PFSK-1 (cell line): Measurements from ENCODE around the gene DPP6.

Source experiments
- POLR2AphosphoS5 ChIP-seq: IDR thresholded peaks from 2 replicates; pipeline ENCODE4 v1.6.1; 2012; ENCODE audit warnings: low read depth, mild to moderate bottlenecking, control low read depth, low read length, moderate library complexity
- SIN3A ChIP-seq: IDR thresholded peaks from 2 replicates; pipeline ENCODE4 v1.6.1; 2012; ENCODE audit warnings: mild to moderate bottlenecking, low read length, moderate library complexity, borderline replicate concordance; ENCODE audit not compliant: insufficient read depth
- TAF1 ChIP-seq: IDR thresholded peaks from 2 replicates; pipeline ENCODE4 v1.6.1; 2012; ENCODE audit warnings: low read length, control low read depth, borderline replicate concordance; ENCODE audit not compliant: insufficient read depth
- TF ChIP-seq, protein P1 (sequence below), 2 experiments: IDR thresholded peaks; 2 replicates each; pipeline versions ENCODE4 v1.6.1 to v1.8.0; 2011 to 2012; ENCODE audit warnings: low read depth in 2 of 2, low read length in 2 of 2, control low read depth in 1 of 2, inconsistent platforms in 1 of 2, mild to moderate bottlenecking in 1 of 2, moderate library complexity in 1 of 2; ENCODE audit not compliant: insufficient read depth in 1 of 2

DNA sequence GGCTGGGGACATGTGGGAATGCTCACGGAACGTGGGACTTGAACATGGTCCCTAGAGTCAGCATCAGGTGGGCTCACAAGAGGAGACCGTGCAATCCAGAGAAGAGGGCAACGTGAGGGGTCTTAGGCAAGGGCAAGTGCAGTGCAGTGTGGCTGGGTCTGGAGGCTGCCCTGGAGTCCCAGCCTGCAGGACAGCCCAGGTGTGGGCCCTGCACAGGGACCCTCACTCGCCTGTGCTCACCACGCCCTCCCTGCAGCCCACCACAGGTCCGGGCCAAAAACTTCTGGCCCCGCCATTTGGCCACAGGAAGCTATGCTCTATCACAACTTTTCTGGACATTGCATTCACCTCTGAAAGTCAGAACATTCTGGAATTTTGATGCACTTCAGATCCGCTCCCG lies 817.2 kb downstream of the DPP6 start:
- TF ChIP-seq POLR2AphosphoS5 (no peak), TAF1 (no peak), SIN3A (no peak)
- TF ChIP-seq, protein P1, sequence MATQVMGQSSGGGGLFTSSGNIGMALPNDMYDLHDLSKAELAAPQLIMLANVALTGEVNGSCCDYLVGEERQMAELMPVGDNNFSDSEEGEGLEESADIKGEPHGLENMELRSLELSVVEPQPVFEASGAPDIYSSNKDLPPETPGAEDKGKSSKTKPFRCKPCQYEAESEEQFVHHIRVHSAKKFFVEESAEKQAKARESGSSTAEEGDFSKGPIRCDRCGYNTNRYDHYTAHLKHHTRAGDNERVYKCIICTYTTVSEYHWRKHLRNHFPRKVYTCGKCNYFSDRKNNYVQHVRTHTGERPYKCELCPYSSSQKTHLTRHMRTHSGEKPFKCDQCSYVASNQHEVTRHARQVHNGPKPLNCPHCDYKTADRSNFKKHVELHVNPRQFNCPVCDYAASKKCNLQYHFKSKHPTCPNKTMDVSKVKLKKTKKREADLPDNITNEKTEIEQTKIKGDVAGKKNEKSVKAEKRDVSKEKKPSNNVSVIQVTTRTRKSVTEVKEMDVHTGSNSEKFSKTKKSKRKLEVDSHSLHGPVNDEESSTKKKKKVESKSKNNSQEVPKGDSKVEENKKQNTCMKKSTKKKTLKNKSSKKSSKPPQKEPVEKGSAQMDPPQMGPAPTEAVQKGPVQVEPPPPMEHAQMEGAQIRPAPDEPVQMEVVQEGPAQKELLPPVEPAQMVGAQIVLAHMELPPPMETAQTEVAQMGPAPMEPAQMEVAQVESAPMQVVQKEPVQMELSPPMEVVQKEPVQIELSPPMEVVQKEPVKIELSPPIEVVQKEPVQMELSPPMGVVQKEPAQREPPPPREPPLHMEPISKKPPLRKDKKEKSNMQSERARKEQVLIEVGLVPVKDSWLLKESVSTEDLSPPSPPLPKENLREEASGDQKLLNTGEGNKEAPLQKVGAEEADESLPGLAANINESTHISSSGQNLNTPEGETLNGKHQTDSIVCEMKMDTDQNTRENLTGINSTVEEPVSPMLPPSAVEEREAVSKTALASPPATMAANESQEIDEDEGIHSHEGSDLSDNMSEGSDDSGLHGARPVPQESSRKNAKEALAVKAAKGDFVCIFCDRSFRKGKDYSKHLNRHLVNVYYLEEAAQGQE (IDR thresholded peaks at IDR 0.05; ENCODE audit: insufficient read depth in 1 of 2, low read depth in 2 of 2, low read length in 2 of 2): no peak
